Left lung (tissue), 10 donors: Measurements from ENCODE around the gene OR5A2. TPM values are rescaled to one million over a fixed set of nuclear protein-coding genes. Genes with fewer than 3 reads are reported as not detected.

Experiments
- ATAC-seq: fragments of 200-7000 bp; cut with Tn5 transposase; one replicate; pipeline ENCODE4 v1.9.1; 2020; ENCODE audit warnings: moderate library complexity
- DNase-seq, 4 donors: peaks; one replicate each; pipeline ENCODE4 v3.0.0-alpha.2; 2013 to 2020
- H3K27ac ChIP-seq, 2 donors: fragments of 200-600 bp; sonication (generic) in 1 of 2; one replicate each; pipeline versions ENCODE4 v1.5.0 to v1.8.0; 2020 to 2021
- H3K27me3 ChIP-seq, 2 donors: fragments of 200-600 bp; sonication (generic) in 1 of 2; one replicate each; pipeline versions ENCODE4 v1.5.0 to v1.8.0; 2020 to 2021
- H3K36me3 ChIP-seq, 2 donors: fragments of 200-600 bp; sonication (generic) in 1 of 2; one replicate each; pipeline versions ENCODE4 v1.5.0 to v1.8.0; 2020 to 2021
- H3K4me1 ChIP-seq, 2 donors: fragments of 200-600 bp; one replicate each; pipeline ENCODE4 v1.8.0; 2021
- H3K4me3 ChIP-seq, 2 donors: fragments of 200-600 bp; sonication (generic) in 1 of 2; one replicate each; pipeline versions ENCODE4 v1.5.0 to v1.8.0; 2020 to 2021; ENCODE audit warnings: mild to moderate bottlenecking in 1 of 2
- H3K9me3 ChIP-seq, 2 donors: fragments of 200-600 bp; sonication (generic) in 1 of 2; one replicate each; pipeline versions ENCODE4 v1.5.0 to v1.8.0; 2020 to 2021
- intact Hi-C, 2 donors: fragments of 100-400 bp; cut with DNase I; formaldehyde crosslinking; loops; one replicate each; pipeline versions ENCODE4 v1.11.2 to v1.14.2; 2022
- polyA plus RNA-seq, 6 donors: library from polyadenylated mRNA; unstranded; fragments of 120-200 nt; gene quantifications; one replicate each; pipeline ENCODE4 v1.2.1, GENCODE V29; 2013; ENCODE audit not compliant: insufficient read length in 6 of 6
- total RNA-seq, 2 donors: library from RNA; stranded (reverse); fragmentation: NEBNext Ultra II Directional; extraction: Animal tissue kit (Norgen Biotek cat#: 25700); gene quantifications; one replicate each; pipeline ENCODE4 v1.2.1, GENCODE V29; 2021
- TF ChIP-seq, protein P1 (sequence below), 2 donors: fragments of 200-600 bp; sonication (generic) in 1 of 2; IDR thresholded peaks; one replicate each; pipeline versions ENCODE4 v1.5.0 to v1.8.0; 2021; ENCODE audit warnings: antibody characterized with exemption in 2 of 2
- donor health status: DM: no; HTN: yes; CAD: no.
- donor health status: DM: no; HTN: no; CAD: no.

The OR5A2 gene
- total and polyA plus RNA-seq, 8 donors, result 0.01 to 0.06 (median 0.03) TPM; not detected in 3

DNA sequence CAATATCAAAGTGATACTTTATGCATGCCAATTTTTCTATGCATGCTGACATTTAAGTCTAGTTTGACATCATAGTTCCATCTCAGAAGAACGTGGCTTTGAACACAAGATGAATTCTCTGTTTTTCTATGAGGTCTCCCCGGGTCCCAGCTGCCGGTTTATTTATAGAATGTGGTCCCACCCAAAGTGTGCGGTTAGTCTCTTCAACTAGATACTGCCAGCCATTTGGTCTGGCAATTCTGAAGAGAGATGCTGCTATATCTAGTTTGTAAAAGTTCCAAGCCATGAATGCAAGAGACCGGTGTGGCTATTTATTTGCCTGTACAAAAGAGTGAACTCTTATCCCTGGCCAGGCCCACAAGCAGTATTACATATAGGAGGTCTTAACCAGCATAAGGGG, 9.2 kb downstream of the OR5A2 start:
- TF ChIP-seq, protein P1, sequence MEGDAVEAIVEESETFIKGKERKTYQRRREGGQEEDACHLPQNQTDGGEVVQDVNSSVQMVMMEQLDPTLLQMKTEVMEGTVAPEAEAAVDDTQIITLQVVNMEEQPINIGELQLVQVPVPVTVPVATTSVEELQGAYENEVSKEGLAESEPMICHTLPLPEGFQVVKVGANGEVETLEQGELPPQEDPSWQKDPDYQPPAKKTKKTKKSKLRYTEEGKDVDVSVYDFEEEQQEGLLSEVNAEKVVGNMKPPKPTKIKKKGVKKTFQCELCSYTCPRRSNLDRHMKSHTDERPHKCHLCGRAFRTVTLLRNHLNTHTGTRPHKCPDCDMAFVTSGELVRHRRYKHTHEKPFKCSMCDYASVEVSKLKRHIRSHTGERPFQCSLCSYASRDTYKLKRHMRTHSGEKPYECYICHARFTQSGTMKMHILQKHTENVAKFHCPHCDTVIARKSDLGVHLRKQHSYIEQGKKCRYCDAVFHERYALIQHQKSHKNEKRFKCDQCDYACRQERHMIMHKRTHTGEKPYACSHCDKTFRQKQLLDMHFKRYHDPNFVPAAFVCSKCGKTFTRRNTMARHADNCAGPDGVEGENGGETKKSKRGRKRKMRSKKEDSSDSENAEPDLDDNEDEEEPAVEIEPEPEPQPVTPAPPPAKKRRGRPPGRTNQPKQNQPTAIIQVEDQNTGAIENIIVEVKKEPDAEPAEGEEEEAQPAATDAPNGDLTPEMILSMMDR (IDR thresholded peaks at IDR 0.05), result no peak
- Histone ChIP-seq H3K9me3 (no peaks in the 10 kb centered on the region), H3K27ac (no peak overlapping the region), H3K27me3 (no peaks in the 10 kb centered on the region), H3K36me3 (no peaks in the 10 kb centered on the region), H3K4me3 (no peak overlapping the region), H3K4me1 (no peaks in the 10 kb centered on the region)
- intact Hi-C loops, result no loop called here
- ATAC-seq (no peak), DNase-seq (no peak)

GRCh38 chr11:59416613-59417012, 9.6 kb downstream of the OR5A2 start:
- Histone ChIP-seq H3K36me3 (no peaks in the 10 kb centered on the region), H3K9me3 (no peaks in the 10 kb centered on the region), H3K4me1 (no peaks in the 10 kb centered on the region), H3K4me3 (no peak overlapping the region), H3K27ac (no peak overlapping the region), H3K27me3 (no peaks in the 10 kb centered on the region)
- DNase-seq (no peak), ATAC-seq (no peak)
- TF ChIP-seq, protein P1 (IDR thresholded peaks at IDR 0.05), result no peak
- intact Hi-C loops, result no loop called here

- intact Hi-C loops, result no loop called here
- TF ChIP-seq, protein P1 (IDR thresholded peaks at IDR 0.05), result no peak
- Histone ChIP-seq H3K36me3 (no peaks in the 10 kb centered on the region), H3K27me3 (no peaks in the 10 kb centered on the region), H3K4me1 (no peaks in the 10 kb centered on the region), H3K9me3 (peaks cover 0 to 6% of the 10 kb centered on the region in 2 donors), H3K27ac (no peak overlapping the region), H3K4me3 (no peak overlapping the region)
- ATAC-seq (no peak), DNase-seq (no peak)
Observed at GRCh38 chr11:59415111-59415510, 11.1 kb downstream of the OR5A2 start.

DNA sequence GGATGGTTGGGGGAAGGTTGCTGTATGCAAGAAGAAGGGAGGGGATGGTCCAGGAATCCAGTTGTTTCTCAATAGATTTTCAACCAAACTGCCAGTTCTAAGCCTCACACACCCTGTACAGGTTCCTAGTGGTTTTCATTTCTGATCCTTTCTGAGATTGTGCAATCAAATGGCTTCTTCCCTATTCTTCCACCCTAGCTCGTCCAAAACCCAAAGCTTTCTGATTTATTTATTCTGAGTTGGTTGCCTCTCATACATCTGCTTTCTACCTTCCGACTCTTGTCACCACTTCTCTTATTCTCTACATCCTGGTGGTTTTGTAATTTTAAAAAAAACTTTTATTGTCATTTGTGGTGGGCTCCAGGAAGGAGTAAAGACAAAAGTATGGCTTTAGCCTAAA, 12.6 kb downstream of the OR5A2 start:
- no peaks in the 10 kb centered on the region for H3K36me3 ChIP-seq
- intact Hi-C loops, result no loop called here
- no peaks in the 10 kb centered on the region for H3K27me3 ChIP-seq
- no peak overlapping the region for H3K27ac ChIP-seq
- DNase-seq (no peak), ATAC-seq (no peak)
- no peak overlapping the region for H3K4me3 ChIP-seq
- H3K4me1 ChIP-seq, result no peaks in the 10 kb centered on the region
- TF ChIP-seq, protein P1 (IDR thresholded peaks at IDR 0.05), result no peak
- H3K9me3 ChIP-seq, result peaks cover 0 to 20% of the 10 kb centered on the region in 2 donors

DNA sequence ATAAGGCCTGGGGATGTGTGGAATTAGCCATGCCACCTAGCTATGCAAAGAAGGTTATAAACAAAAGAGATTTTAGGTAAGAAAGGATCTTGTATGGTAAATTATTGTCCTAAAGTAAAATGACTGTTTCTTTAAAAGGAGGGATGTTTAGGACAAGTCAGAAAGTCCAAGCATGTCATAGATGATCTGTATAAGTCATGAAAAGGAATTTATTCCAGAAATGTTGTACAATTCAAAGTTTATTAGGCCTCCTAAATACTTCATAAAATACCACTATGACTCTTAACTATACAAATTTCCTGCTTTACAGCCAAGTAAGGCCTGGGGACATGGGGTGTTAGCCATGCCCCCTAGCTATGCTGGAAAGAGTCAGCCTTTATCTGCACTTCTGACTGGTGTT, 22.7 kb downstream of the OR5A2 start:
- no peak for ATAC-seq
- Histone ChIP-seq H3K27ac (no peak overlapping the region), H3K9me3 (peaks cover 0 to 28% of the 10 kb centered on the region in 2 donors), H3K4me1 (no peaks in the 10 kb centered on the region), H3K36me3 (no peaks in the 10 kb centered on the region), H3K4me3 (no peak overlapping the region), H3K27me3 (no peaks in the 10 kb centered on the region)
- intact Hi-C loops, result no loop called here
- TF ChIP-seq, protein P1 (IDR thresholded peaks at IDR 0.05), result no peak
- no peak for DNase-seq
